ENCODE data around the gene CSTF3. TPM values are rescaled to one million over a fixed set of nuclear protein-coding genes. Genes with fewer than 3 reads are reported as not detected.

CSTF3 gene
- total and polyA plus RNA-seq, 9 of the 15 experiments (the other 6 are each of a cell fraction or from before 2014, with no cell fraction given), result 37.0 to 111 (median 61.0) TPM

- peak; percentile 79 for TF ChIP-seq ZNF407 (IDR thresholded peaks at IDR 0.05; ENCODE audit: low read depth)
- no peak for TF ChIP-seq IRF2 (CRISPR knock-in tag; IDR thresholded peaks at IDR 0.05)
- no peak for TF ChIP-seq ERF (CRISPR knock-in tag; IDR thresholded peaks at IDR 0.05)
- TF ChIP-seq CBX2 (IDR thresholded peaks at IDR 0.05; ENCODE audit: insufficient read depth, low read length, poor library complexity, severe bottlenecking), result no peak
- TF ChIP-seq NR1H2 (CRISPR knock-in tag; IDR thresholded peaks at IDR 0.05), result 0 out of 2 replicates have a peak, but pooled peaks have one; percentile 39
- no peak for TF ChIP-seq ZC3H8 (IDR thresholded peaks at IDR 0.05)
- no peak for TF ChIP-seq LCOR (CRISPR knock-in tag; IDR thresholded peaks at IDR 0.05)
- TF ChIP-seq RBM25 (IDR thresholded peaks at IDR 0.05; ENCODE audit: low read depth, low read length, severe bottlenecking), result no peak
- TF ChIP-seq, protein P1, sequence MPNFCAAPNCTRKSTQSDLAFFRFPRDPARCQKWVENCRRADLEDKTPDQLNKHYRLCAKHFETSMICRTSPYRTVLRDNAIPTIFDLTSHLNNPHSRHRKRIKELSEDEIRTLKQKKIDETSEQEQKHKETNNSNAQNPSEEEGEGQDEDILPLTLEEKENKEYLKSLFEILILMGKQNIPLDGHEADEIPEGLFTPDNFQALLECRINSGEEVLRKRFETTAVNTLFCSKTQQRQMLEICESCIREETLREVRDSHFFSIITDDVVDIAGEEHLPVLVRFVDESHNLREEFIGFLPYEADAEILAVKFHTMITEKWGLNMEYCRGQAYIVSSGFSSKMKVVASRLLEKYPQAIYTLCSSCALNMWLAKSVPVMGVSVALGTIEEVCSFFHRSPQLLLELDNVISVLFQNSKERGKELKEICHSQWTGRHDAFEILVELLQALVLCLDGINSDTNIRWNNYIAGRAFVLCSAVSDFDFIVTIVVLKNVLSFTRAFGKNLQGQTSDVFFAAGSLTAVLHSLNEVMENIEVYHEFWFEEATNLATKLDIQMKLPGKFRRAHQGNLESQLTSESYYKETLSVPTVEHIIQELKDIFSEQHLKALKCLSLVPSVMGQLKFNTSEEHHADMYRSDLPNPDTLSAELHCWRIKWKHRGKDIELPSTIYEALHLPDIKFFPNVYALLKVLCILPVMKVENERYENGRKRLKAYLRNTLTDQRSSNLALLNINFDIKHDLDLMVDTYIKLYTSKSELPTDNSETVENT (CRISPR knock-in tag; IDR thresholded peaks at IDR 0.05), result peak; percentile 31; the same call in 1 of the 2 replicates
- TF ChIP-seq POLR2G (IDR thresholded peaks at IDR 0.05; ENCODE audit: low read depth, low read length), result peak; percentile 88
- no peak for TF ChIP-seq FOXP4 (CRISPR knock-in tag; IDR thresholded peaks at IDR 0.05; ENCODE audit: borderline replicate concordance)
- TF ChIP-seq KLF10 (CRISPR knock-in tag; IDR thresholded peaks at IDR 0.05), result no peak
- no peak for TF ChIP-seq ZNF174 (CRISPR knock-in tag; IDR thresholded peaks at IDR 0.05)
- no peak; the same call in 1 of the 2 replicates for TF ChIP-seq POLR2AphosphoS5 (IDR thresholded peaks at IDR 0.05; ENCODE audit: control insufficient read depth, insufficient read depth, low read depth, low read length)
Measured at GRCh38 chr11:33039274-33040032, 121.8 kb downstream of the CSTF3 start, which contains the start of gene TCP11L1 (continued).
